Effector CD8-positive, alpha-beta T cell (primary cell): Measurements from ENCODE around the gene MNAT1.
"Not testable (repeated sequence)": the region's sequence is repeated elsewhere in the genome, so short reads cannot be mapped to it uniquely, and the experiment has no call there.

Experiments
- DNase-seq: peaks from one replicate; lab custom pipeline; 2025; lab: John Stamatoyannopoulos, UW

The MNAT1 gene

DNA sequence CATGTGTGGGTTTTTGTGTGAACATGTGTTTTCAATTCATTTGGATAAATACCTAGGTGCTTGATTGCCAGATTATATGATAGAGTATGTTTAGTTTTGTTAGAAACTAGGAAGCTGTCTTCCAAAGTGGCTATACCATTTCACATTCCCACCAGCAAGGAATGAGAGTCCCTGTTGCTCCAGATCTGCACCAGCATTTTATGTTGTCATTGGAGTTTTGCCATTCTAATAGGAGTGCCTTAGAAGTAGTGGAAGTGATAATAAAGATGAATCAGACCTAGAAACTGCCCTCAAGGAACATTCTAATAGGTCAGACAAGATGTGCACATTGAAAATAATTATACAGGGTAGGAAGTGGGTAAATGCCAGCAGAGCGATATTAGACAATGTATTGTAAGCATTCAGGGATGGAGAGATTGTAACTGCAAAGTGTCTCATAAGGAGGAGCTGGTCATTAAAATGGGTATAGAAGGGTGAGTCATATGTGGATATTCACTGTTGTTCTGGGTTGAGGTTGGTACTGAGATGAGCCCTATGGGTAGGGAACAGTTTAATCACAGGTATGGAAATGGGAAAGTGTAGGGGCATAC is 71.4 kb downstream of the MNAT1 start:
- no peak for DNase-seq

DNA sequence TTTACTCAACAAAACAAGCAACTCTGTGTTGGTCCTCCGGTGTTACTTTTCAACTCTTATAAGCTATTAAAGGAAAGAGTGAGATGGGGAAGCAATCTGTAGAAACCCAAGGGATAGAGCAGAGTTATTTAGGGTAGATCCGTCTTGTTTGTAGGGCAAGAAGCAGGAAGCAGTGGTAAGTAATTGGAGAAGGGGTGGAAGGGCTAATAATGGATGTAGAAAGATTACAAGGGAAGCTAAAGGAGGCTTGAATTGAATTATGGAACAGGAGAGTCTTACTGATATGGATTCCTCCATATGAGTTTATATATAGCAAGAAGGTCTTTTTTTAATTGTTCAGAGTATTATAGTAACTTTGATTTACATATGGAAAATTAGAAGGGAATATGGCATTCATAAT is 72.7 kb downstream of the MNAT1 start:
- DNase-seq, result no peak

DNA sequence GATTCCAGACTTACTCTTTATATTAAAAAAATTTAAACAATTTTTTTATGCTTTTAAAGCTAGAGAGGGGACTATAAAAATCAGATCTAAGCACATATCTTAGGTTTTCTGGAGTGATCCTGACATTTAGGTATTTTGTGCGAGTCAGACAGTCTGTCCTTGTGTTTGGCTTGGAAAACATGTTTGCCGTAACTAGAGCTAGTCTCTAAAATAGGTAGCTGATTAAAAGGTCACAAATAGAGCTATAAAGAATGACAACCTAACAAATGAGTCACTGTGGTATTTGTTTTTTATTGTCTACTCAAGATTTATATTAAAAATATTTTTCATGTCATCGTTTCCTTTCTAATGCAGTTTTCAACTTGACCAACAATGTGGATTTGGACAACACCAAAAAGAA is 73.4 kb downstream of the MNAT1 start:
- DNase-seq, result no peak

DNA sequence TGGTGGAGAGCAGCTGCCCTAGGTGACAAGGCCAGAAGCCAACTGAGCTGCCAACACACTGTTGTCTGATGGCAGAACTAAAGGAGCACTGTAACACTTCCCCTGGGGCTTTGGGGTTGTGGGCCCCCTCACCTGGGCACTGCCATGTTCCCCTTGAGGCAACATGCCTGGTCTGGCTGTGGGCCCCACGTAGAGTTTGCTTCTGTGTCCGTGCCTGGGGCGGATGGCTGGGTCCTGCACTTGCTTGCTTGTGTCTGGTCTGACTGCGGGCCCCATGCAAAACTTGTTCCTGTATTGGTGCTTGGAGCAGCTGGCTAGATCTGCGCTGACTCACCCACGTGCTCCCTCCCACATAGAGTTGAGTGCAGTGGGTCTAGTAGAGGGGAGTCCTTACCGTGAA is 78.4 kb downstream of the MNAT1 start:
- DNase-seq, result no peak

DNA sequence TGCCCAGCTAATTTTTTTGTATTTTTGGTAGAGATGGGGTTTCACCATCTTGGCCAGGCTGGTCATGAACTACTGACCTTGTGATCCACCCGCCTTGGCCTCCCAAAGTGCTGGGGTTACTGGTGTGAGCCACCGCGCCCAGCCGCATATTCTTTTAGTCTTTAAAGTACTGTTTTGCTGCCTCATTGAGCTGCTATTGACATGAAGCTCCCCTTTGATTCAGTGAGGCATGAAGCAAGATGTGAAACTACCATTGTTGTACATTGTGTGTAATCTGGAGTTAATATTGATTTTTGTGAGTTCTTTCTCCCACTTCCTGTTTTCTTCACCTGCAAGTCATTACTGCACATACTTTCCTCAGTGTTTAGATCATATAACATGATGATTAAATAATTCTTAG is 80.8 kb downstream of the MNAT1 start:
- no peak for DNase-seq

DNA sequence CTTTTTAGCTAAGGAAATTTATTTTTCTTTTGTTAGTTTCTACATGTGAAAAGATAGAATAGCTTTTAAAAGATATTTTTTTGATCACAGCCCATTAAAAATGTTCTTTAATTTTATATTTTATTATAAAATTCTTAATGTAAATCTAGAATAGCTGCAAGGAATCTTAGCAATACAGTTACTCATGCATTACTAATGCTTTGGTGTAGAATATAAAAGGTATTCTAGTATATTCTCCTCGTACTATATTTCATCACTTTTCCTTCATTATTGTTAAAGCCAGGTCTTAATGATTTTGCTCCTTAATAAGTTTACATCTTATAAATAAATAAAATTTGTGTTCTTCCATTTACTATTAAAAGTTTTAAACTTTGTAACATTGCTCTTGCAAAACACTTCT is 82.6 kb downstream of the MNAT1 start:
- no peak for DNase-seq

DNA sequence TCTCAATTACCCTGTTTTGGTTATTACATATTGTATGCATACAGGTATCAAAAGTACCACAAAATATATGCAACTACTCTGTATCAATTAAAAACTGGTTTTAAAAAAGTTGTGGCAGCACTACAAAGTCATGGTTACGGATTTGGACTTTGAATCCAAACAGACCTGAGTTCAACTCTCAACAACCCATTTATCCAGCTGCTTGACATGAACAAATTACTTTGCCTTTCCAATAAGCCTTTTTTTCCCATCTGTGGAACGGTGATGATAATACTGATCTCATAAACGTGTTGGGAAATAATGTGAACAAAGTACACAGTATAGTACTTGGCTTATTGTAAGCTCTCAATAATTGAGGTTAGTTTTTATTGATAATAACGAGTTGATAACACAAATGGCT is 85.0 kb downstream of the MNAT1 start:
- no peak for DNase-seq

DNA sequence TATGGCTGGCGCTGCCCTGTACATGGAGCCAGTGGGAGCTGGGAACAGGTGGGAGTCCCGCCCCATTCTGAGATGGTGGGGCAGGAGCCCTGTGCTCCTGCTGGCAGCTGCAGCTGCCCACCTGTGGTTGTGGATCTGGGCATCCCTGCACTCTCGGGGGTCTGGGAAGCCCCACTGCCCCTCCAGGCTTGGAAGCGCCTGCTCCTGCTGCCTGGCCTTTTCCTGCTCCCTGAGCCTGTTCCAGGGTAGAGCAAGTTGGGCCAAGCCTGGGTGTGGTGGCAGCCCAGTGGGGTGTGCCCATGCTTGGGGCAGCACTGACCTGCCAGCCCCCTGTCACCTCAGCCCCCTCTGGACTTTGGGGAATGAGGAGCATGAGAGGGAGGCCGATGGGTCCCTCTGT is 104.0 kb downstream of the MNAT1 start:
- no peak for DNase-seq

DNA sequence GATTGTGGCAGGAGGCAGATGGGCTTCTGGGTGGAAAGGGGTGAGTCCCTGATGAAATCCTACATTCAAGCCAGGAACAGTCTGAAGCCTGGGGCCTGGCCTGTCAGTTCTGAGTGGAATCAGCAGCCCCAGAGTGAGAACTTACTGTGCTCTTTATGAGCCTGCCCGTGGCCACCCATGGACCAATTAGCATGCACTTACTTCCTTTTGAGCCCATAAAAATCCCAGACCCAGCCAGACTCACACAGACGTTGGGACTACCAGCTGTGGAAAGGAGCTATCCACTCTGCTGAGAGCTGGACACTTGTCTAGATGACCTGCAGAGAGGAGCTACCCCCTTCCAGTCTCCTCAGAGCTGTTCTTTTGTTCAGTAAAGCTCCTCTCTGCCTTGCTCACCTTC is 104.5 kb downstream of the MNAT1 start:
- DNase-seq, result no peak

DNA sequence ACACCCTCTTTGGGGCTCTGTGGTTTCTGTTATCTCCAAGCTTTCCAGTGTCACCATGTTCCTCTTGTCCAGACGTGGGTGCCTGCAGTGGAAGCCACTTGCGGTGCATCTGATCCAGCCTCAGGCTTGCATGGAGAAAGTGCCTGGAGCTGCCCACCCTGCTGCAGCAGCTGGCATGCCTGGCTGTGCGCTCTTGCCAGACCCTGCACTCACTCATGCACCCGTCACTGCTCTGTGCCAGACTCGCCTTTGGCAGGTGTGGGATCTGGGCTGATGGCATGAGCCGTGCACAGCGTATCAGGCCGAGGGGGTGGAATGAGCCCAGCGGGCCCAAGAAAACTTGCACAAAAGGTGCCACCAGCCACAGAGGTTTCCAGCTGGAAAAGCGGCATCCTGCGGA is 105.1 kb downstream of the MNAT1 start:
- DNase-seq, result no peak

DNA sequence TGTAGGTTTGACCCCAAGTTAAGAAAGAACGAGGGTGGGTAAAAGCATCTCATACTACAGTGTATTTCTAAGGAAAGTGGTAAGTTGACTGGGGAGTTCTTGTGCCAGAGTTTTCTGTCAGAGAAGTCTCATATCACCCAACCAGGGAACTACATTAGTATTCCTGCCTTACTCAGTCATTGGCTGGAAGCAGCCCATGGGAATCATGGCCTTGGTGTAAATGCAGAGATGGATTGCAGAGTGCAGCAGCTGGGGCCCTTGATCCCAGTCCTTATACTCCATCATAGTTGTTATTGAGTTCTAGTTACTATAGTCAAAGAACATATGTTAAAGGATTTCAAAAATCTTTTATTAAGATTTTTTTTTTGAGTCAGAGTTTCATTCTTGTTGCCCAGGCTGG is 105.8 kb downstream of the MNAT1 start:
- no peak for DNase-seq

DNA sequence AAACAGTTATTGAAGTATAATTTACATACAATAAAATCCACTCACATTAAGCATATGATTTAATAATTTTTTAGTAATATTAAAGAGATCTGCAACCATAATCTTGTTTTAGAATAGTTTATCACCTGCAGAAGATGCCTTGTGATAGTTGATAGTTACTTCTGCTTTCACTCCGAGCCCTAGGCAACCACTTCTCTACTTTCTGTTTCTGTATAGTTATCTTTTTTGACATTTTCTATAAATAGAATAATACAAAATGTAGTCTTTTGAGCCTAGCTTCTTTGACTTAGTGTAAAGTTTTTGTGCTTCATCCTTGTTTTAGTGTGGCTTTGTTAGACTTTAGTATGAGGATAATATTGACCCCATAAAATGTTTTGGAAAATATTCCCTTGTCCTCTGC is 111.0 kb downstream of the MNAT1 start:
- DNase-seq, result no peak

DNA sequence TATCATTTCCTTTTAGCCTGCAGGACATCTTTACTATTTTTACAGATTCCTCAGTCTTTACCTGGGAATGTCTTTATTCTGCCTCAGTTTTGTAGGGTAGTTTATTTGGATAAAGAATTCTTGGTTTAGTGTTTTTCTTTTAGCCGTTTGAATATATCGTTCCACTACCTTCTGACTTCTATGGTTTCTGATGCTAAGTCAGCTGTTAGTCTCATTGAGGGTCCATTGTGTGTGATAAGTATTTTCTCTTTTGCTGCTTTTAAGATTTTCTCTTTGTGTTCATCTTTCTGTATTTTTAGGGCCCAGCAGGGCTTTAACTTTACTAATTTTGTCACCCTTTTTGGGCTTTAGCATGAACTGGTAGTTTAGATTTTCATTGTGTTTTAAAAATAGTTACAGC is 113.5 kb downstream of the MNAT1 start:
- DNase-seq, result no peak

DNA sequence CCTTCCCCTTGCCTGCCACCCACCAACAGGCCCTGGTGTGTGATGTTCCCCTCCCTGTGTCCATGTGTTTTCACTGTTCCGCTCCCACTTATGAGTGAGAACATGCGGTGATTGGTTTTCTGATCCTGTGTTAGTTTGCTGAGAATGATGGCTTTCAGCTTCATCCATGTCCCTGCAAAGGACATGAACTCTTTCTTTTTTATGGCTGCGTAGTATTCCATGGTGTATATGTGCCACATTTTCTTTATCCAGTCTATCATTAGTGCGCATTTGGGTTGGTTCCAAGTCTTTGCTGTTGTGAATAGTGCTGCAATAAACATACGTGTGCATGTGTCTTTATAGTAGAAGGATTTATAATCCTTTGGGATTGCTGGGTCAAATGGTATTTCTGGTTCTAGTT is 117.1 kb downstream of the MNAT1 start:
- DNase-seq, result not testable (repeated sequence)

DNA sequence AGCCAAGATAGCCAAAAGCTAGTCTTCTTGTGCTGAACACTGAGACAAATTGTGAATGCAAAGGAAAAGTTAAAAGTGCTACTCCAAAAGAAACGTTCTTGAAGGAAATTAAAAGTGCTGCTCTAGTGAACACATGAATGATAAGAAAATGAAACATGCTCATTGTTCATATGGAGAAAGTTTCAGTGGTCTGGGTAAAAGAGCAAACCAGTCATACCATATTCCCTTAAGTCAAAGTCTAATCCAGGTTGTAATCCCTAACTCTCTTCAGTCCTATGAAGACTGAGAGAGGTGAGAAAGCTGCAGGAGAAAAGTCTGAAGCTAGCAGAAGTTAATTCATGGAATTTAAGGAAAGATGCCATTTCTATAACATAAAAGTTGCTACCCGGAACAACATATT is 121.5 kb downstream of the MNAT1 start:
- no peak for DNase-seq

DNA sequence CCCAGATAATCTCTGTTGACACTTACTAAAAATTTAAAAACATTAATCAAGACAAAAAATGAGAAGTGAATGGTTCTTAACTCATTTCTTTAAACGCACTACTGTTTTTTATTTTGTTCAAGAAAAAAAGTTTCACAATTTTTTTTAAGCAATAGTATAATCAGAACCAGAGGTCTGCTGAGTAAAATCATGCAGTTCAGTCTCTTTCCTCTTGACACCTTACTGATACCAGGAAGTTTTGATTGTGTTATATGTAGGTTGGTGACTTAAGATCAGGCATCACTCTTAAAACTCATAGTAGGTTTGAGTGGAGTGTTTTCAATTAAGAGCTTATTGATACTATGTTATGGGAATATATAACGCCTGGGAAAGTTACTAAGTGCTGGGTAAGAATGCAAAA is 125.0 kb downstream of the MNAT1 start:
- no peak for DNase-seq

DNA sequence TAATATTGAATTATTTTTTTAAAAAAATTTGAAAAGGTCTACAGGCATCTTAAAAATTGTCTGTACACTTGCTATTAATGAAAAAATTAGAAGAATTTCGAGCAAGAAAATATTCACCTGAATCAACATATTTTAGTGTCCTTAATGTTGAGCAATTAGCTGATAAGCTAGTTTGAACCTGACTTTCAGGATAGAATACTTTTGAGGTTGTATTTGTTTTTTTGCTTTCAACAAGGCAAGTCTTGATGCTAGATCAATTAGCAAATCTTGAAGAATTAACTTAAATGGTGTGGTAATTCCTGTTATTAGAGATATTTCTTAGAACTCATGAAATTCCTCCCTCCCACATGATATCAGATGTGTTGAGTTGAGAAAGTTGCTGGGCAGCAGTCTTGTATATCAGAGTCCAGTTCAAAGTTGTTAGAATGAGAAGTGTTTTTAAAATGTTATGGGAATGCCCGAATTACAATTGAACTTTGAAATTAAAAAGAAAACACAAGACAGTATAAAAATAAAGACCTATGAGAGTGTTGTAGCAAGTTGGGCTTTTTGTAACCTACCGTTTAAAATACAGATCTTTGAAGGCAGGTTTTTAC is 127.1 kb downstream of the MNAT1 start:
- DNase-seq, result no peak

DNA sequence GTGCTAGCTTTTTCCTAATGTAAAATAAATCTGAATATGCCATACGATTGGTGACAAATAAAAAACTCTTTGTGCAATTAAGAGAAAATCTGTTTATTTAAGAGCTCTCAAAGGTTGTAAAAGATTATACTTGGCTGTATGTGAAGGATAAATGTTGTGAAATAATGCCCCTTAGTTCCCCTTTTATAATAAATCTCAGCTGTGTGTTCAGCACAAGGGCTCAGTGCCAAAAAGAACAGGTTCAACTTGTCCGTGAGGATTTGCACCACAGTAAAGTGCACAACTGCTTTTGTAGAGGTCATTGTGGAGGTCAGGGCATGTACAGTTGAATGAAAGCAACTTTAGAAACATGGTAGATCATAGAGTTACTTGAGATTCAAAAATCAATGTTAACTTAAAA is 127.7 kb downstream of the MNAT1 start:
- DNase-seq, result no peak

DNA sequence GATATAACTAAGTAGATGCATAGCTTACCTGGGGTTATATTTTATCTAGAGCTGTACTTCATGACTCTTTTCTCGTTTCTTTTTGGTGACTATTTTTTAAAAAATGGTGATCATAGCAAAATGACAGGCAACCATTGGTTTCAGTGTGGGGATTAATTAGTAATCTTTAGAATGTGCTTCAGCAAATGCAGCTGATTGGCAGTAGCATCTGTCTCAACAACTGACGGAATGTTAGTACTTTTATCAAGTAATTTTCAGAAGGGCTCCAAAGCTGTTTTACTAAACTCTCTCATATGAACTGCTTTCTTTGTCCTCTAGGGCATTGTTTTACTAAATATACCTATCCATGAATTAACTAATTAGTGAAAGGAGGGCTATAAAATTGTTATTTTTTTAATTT is 128.7 kb downstream of the MNAT1 start:
- no peak for DNase-seq

DNA sequence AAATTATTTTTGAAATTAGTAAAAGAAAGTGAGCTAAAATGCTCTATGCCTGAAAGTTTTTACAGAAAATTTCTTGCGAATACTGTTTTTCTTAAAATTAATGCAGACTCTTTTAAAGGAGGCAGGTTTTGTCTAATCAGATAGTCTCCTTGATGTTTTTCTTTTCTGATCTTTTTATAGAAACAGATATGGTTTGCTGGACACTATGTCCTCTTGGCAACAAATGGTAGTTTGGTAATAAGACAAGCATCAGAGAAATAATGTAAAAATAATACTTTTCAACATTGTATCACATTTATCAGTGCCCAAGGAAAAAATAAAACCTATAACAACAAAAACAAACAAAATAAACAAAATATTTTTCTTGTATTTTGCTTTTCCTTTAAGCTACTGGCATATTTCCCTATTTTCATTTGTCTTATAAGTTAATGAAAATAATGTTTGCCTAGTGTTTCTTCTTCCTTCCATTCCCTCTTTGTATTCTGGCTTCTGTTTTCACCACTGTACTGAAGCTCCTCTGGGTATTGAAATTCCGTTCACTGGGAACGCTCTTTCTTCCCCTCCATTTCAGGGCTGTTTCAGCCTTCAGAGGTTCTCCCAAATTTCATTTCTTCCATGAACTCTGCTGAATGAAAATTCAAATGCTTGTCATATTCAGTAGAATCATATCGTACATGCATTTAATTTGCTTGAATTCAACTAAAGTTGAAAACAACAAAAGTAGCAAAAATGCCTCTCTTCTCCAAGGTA is 131.0 kb downstream of the MNAT1 start:
- no peak for DNase-seq

DNA sequence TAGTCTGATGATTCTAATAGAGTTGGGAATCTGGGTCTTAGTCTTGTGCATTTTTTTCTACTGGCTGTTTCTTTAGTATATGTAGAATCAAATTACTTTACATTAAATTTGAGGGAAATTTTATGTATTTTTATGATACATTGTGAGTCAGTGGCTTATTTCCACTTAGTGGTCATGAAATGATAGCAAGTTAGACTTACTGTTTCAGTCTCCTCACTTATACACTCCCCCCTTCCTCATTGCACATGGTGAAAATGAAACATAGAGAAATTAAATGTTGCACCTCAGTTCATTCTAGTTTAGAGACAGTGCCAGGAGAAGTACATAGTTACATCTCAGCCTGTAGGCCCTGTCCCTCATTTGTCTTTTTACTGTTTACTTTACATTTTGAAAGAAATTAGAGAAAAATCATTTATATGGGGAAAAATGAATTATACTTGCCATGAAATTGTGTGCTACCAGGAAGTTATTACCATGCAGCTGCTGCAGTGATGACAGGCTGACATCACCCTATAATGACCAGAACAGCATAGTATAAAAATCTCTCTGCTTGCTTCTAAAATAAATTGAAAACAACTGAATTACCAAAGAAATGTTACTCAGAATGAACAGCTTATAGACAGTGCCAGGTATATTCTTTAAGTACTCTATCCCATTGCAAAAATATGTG is 133.1 kb downstream of the MNAT1 start:
- no peak for DNase-seq

DNA sequence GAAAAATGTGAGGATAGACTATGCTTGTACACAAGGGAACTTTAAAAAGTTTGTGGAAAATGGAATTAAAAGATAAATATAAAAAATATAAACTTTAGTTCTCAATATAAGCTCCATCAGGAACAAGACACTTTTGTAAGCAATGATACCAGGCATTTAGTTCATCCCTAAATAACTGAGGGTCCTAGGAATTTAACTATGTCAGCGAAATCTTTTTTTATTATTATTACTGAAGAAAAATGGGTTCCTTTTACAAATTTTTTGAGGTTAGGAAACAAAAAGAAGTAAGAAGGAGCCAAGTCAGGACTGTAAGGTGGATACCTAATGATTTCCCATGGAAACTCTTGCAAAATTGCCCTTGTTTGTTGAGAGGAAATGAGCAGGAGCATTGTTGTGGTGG is 143.6 kb downstream of the MNAT1 start:
- no peak for DNase-seq

DNA sequence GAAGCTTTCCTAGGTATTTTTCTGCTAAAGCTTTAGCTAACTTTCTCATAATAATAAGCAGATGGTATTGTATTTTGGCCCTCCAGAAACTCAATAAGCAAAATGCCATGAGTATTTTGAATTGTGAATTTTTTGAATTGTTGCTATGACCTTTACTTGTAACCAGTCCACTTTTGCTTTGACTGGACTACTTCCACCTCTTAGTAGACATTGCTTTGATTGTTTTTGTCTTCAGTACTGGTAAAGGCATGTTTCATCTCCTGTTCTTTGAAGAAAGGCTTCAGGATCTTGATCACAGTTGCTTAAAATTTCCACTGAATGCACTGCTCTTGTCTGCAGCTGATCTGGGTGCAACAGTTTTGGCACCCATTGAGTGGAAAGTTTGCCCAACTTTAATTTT is 144.0 kb downstream of the MNAT1 start:
- no peak for DNase-seq
